LNCAP (cell line): Measurements from ENCODE around the gene KCNMB4.

Experiments used
- TF ChIP-seq, protein P1 (sequence below): fragments of 450-650 bp; IDR thresholded peaks from 2 replicates; pipeline ENCODE4 v1.5.1; 2017; ENCODE audit warnings: mild to moderate bottlenecking

Gene KCNMB4

DNA sequence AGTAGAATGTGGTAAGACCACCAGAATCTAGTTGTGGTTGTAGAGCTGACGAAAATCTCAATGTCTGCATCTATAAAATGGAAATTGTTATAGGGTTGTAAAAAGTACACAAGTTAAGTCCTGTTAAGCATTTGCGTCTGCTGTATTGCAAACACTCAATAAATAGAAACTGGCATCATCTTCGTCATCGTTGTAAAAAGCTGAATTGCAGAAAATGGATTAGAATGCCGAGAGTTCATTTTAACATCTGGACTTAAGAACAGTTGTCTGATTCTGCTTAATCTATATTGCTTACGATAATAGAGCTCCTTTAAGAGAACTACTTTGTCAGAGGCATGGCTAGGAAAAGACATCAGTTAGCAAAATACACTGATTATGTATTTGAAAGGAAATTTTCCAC is 33.2 kb downstream of the KCNMB4 start:
- TF ChIP-seq, protein P1, sequence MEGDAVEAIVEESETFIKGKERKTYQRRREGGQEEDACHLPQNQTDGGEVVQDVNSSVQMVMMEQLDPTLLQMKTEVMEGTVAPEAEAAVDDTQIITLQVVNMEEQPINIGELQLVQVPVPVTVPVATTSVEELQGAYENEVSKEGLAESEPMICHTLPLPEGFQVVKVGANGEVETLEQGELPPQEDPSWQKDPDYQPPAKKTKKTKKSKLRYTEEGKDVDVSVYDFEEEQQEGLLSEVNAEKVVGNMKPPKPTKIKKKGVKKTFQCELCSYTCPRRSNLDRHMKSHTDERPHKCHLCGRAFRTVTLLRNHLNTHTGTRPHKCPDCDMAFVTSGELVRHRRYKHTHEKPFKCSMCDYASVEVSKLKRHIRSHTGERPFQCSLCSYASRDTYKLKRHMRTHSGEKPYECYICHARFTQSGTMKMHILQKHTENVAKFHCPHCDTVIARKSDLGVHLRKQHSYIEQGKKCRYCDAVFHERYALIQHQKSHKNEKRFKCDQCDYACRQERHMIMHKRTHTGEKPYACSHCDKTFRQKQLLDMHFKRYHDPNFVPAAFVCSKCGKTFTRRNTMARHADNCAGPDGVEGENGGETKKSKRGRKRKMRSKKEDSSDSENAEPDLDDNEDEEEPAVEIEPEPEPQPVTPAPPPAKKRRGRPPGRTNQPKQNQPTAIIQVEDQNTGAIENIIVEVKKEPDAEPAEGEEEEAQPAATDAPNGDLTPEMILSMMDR = no peak

DNA sequence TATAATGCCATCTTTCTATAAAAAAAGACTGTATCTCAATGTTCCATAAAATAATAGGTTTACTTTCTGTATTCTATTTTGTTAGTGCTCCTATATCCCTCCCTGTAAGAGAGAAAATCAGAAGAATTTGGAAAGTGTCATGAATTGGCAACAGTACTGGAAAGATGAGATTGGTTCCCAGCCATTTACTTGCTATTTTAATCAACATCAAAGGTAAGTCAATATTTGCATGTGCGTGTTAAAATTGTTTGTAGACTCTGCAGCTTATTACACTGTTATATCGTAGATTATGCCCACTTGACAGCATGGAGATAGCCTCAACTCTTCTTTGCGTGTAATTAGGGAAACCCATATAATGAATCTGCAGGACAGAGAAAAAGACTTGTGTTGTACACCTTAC is 34.0 kb downstream of the KCNMB4 start:
- TF ChIP-seq, protein P1 = no peak

DNA sequence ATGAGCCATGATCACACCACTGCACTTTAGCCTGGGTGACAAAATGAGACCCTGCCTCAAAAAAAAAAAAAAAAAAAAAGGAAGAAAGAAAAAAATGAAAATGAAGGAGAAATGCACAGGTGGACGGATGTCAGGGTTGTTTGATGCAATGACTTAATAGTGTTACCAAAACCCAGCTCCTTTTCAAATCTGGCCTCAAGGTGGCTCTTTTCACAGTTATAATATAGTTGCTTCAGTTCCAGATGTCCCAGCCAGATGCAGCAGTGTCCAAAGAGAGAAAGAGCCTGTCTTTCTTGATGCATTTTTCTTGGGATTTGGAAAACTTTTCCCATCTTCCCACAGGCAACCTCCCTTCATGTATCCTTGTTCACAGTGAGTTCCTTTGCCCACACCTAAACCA is 36.5 kb downstream of the KCNMB4 start:
- TF ChIP-seq, protein P1 = 0 out of 2 replicates have a peak, but pooled peaks have one; percentile 19

DNA sequence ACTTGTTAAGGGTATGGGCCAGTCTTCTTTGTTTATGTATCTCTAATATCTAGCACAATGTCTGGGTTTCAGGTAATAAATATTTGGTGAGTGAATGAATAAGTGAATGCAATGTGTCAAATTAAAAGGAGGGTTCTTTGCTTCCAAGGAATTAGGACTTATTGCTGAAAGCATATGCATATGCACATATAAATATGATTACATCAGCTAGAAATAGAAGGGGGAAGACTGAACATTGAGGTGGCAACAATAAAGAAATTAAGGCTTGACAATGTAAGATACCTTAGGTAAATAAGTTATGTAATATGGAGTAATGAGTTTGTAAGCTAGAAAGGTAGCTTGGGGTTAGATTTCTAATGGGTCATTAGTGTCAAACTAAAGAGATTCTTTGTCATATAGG is 37.7 kb downstream of the KCNMB4 start:
- TF ChIP-seq, protein P1 = no peak

DNA sequence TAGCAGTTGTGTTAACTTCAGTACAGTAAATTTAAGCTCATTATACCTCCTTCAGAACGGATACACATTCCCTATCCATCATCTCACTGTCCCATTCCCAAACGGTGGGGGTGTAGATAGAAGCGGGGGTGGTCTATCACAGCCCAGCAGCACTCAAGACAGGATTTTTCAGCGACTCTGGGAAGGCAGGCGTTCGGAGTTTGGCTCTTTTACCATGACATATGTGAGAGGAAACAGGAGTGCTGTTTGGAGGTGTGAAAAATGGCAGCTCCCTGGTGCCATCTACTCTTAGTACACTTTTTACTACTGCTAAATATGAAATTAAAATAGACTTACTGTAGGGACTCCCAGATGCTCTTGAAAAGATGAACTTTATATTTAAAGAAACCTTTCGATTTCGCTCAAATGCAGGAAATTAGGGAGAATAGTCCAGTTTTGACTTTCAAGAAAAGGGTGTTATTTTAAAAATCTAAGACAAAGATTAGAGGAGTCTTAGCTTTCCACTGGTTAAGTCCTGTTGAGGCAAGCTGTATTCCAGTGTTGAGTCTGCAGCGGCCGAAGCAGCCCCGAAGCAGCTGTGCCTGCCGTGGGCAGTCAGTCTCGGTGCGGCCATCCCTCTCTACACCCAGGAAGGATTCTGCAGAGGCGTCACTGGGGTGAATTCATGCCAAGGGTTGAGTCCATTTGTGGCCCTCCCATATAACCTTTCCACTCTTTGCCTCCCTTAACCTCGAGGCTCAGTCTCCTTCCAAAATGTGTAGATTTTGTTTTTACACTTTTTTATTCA is 42.1 kb downstream of the KCNMB4 start:
- TF ChIP-seq, protein P1 = no peak

DNA sequence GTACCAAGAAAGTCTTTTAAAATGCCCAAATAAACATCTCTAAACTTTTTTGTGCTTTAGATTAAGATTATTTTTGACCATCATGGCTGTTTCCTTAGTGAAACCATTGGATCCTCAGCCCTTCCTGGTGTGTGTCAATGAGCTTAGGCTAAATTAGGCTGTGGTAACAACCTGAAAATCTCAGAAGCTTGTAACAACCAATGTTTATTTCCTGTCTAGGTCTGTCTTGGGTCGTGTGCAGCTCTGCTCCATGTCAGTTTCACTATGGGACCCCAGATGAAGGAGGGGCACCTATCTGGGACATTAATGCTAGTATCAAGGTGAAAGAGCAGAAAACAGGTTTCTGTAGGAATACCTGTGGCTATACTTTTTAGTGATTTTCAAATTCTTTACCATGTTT is 49.9 kb downstream of the KCNMB4 start:
- TF ChIP-seq, protein P1 = no peak

DNA sequence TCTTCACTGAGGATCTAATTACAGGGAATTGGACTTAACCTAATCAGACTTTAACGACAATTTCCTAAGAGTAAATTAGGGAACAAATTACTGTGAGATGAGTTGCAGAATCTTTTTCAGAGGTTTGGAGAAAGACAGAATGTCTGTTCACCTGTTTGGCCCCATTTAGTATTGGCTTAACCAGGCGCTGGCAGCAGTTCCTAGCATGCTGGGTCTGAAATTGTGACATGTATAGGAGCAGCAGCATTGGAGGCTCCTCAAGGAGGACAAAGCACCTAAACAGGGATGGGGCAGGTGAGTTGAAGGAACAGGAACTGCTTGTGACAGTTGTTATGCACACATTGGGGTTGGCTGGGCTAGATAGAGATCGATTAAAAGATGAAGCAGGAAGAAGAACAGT is 51.0 kb downstream of the KCNMB4 start:
- TF ChIP-seq, protein P1 = no peak
